GM19193 (cell line): Measurements from ENCODE around the gene MAPK8IP1.

Experiments used
- POLR2A ChIP-seq: IDR thresholded peaks from 4 replicates; pipeline ENCODE4 v1.6.1; 2011; ENCODE audit not compliant: insufficient read depth, insufficient read length; ENCODE audit errors: extremely low read depth

Gene MAPK8IP1

DNA sequence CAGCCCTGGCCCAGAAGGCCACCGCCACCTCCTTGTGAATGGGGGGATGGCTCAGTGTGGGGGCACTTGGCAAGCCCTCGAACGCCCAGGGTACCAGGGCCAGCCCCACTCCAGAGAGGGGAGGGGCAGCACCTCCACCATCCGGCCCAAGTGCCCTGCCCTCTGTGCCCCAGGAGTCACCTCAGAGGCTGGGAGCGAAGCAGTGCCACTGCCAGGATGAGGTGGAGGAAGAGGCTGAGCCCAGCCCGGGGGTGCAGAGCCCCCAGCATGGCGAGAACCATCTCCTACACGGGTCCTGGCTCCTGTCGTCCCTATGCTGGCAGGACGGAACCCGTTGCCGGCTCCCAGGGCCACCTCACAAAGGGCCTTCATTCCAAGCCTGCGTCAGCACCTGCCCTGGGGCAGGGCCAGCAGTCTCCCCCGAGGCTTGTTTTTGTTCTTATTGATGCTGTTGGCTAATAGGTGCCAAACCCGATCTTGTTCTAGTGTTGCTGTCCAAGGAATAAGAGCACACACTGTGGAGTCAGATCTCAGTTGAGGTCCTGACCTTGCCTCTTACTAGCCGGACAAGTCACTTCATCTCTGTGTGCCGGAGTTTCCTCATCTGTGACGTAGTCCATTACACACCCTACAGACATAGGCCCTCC is 21.6 kb downstream of the MAPK8IP1 start, which contains the start of gene FREY1:
Gene FREY1, minus strand, starts transcription at position 307 of the 647 bp plus-strand sequence. Its CDS starts 26 bp downstream, at position 281.
- TF ChIP-seq POLR2A: peak; percentile 38

DNA sequence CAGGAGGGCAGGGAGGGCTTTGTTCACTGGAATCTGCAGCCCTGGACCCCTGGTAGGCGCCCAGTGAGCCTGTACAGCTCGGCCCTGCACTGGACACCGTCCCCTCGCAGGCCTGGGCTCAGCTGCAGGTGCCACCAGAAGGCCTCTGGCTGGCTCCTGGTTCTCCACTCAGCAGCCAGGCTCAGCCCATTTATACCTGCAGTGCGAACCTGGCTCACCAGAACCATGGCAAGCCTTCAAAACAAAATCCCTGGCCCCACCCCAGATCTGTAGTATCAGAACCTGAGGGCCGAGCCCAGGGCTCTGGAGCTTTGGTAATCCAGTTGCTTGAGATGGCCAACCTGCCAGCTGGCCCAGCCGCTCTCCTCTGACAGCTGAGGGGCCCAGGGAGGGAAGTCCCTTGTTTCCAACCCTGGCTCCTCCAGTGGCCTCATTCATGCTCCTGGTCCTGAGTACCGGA is 22.5 kb downstream of the MAPK8IP1 start:
- peak; percentile 10 for TF ChIP-seq POLR2A

DNA sequence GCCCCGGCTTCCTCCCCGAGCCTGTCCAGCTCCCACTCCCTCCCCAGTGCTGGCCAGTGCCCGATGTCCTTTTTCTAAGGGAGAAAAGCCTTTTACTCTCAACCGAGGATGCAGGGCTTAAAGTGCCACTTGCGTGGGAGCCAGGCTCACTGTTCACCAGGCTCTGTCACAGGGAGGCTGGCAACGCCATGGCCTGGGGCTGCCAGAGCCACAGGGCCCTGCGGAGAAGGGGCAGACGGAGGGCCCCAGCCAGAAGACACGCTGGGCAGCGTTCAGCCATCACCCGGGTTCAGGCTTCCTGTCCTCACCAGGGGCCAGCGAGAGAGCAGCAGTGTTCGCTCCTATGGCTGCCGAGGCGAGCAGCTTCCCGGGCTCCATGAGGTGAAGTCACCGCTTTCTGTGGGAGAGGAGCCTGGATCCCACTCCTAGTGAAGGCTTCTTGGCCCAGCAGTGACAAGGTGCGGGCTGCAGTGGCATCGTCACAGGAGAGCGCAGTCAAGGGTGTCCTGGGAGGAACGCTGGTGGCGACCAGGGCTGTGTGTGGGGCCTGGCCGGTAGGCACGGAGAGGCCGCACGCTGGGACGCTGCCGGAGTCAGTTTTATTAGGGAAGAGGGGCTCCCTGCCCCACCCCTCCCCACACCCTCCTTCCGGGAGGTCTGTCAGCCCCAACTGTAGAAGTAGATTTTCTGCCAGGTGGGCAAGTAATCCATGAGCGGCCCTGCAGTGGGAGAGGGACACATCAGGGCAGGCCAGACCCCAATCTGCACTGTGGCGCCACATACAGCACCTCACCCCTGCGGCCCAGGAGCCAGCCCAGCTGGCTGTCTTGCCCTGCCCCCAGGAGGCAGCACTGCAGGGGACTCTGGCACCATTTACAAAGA is 24.4 kb downstream of the MAPK8IP1 start:
- TF ChIP-seq POLR2A: no peak

GRCh38 chr11:45910623-45911022 is 25.2 kb downstream of the MAPK8IP1 start:
- TF ChIP-seq POLR2A: no peak

DNA sequence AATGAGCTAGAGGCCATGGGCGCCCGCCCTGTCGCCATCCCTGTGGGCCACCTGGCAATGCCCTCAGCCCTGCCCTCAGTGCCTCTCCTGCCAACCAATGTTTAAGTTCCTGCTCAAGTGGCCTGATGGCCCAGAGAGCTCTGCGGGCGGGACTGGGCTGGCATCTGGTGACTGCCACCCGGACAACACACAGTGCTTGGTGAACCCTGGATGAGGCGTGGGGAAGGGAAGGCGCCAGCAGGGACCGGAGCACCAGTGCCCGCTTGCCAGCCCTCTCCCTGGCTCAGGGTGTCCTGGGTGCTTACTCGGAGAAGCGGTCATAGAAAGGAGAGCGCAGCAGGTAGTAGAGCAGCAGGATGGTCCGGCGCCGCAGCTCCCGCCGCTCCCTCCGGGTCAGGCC is 28.1 kb downstream of the MAPK8IP1 start:
- no peak for TF ChIP-seq POLR2A

- no peak for TF ChIP-seq POLR2A
Observed at GRCh38 chr11:45913942-45914635, 28.6 kb downstream of the MAPK8IP1 start.

- TF ChIP-seq POLR2A: no peak
Observed at GRCh38 chr11:45915446-45915845, 30.0 kb downstream of the MAPK8IP1 start.

DNA sequence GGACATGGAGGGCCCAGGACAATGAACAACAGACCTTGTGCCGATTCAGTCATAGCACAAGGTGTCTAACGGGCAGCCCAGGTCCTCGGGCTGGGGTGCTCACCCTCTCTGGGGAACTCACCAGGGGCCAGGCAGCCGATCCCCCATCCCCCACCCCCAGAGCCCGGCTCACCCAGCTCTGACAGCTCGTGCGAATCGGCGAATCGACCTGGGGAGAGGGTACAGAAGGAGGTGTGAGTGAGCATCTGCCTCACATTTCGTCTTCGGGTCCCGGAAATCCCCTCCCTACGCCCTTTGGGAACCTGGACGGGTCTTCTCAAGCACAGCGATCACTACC is 31.8 kb downstream of the MAPK8IP1 start:
- TF ChIP-seq POLR2A: no peak

- TF ChIP-seq POLR2A: peak; percentile 94
Observed at GRCh38 chr11:45917623-45918330, 32.3 kb downstream of the MAPK8IP1 start, which contains the start of gene PEX16. Gene PEX16 (minus strand): TSS chr11:45917877. CDS start chr11:45917811, 66 bp downstream.

DNA sequence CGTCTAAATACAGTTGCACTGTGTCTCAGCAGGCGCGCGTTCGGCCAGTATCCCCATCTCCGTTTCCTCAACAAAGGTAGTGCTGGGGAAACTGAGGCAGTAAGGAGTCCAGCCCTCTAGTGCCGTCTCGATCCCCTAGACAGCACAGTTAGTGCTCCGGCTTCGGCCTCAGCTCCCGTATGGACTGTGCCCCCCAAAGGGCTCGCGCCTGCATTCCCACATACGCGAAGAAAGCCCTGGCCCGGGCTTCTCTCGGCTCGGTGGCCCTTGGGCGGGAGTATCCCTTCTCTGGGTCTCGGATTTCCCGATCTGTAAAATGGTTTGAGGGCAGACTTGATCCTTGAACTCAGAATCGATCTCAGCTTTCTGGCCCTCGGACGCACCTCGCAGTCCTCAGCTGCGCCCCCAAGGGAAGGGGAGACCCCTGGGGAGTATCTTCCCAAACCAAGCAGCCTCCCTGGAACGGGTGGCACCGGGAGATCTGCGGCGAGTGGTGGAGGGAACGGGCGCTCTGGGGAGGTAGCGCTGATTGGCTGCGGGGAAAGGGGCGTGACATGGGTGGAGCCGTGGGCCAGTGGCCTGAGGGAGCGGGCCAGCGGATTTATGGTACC is 33.0 kb downstream of the MAPK8IP1 start:
- TF ChIP-seq POLR2A: no peak

GRCh38 chr11:45918962-45919675 is 33.7 kb downstream of the MAPK8IP1 start:
- no peak for TF ChIP-seq POLR2A

- TF ChIP-seq POLR2A: no peak
Observed at GRCh38 chr11:45919806-45920530, 34.5 kb downstream of the MAPK8IP1 start.
